ENCODE measurements around the gene CKLF.
A peak's percentile ranks its signal among the peaks of the same experiment; 100 is the strongest.
"Not testable (repeated sequence)": the region's sequence is repeated elsewhere in the genome, so short reads cannot be mapped to it uniquely, and the experiment has no call there.

The CKLF gene

DNA sequence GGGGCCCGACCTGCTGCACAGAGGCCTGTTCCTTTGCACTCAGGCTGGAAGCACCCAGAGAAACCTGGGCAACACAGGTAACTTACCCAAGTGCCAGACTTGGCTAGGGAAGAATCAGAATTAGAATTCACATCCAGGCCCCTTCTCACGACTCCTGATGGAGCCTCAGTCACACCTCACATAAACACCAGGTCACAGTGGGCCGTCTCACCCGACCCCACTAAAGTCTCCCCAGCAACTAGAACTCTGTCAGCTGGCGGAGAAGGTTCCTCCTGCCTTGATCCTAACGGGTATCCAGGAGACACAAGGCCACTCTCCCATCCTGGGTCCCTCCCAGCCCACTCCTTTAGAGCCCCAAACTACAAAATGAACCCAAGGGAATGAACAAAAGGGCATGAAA, 8.8 kb upstream of the CKLF start:
- DNase-seq, result no peak

GRCh38 chr16:66544016-66544757, 8.2 kb upstream of the CKLF start:
- DNase-seq, result no peak

DNA sequence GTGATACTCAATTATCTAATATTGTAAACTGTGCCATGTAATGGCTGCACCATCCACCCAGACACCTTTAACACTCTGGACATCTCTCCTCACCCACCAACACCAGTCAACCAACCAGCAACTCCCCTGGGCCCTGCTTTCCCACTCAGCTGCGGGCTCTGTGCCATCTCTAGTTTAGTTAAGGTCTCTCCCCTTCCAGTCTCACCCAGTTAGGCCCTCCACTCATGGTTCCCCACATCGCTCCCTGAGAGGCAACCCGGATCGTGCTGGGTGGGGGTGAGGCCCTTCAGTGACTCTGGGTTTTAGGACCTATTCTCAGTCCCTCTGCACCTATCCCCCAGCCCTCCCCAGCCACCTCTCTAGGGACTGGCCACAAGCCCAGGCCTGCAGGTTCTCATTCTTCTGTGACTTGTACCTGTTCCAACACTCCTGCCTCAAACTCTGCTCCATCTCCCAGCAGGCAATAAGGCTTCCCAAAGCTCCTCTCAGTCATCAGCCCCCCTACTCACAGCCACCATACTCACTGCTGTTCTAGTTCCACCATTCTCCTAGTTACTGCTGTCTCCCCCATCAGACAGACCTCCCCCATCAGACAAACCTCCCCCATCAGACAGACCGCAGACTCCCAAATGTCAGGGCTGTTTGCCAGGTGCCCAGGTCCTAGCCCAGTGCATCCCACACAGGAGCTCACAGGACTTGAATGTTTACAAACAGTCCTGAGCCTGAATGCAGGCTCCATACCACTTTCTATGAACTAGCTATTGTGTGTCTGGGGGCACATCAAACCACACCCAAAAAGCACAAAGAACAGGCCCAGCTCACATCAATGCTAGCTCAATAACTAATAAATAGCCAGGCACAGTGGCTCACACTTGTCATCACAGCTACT, 5.0 kb upstream of the CKLF start:
- no peak for DNase-seq

DNA sequence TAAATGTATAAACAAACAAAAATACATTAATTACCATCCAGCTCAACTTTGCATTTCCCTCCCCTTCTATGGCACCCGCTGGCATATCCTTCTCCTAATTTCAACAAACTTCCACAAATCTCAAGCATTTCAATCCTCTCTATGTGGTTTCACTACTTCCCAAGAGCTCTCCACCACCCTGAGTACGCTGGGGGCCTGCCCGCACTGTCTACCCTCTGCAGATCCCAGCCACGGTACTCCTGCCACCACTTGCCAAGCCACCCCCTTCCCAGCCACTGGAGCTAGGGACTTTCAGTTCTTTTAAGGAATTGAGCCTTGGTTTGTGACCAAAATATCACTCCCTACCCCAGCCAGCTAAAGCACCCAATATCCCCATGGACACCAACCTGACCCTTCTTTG, 4.3 kb upstream of the CKLF start:
- DNase-seq, result no peak

DNA sequence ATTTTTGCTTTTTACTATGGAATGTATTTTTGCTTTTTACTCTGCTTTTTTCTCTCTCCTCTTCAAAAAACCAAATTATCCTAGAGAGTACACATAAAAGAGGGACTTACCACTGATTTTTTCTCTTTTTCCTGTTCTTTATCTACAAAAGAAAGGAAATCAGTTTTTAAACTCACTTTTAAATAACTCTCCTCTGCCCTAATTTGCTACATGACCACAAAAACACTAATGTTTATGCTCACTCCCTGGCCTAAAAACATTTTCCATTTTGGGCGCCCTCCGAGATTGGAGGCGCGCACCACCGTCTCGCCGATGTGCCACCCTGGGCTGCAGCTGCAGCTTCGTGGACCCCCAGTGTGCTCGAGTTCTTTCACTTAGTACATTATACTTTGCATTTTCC, 3.5 kb upstream of the CKLF start:
- DNase-seq, result no peak

DNA sequence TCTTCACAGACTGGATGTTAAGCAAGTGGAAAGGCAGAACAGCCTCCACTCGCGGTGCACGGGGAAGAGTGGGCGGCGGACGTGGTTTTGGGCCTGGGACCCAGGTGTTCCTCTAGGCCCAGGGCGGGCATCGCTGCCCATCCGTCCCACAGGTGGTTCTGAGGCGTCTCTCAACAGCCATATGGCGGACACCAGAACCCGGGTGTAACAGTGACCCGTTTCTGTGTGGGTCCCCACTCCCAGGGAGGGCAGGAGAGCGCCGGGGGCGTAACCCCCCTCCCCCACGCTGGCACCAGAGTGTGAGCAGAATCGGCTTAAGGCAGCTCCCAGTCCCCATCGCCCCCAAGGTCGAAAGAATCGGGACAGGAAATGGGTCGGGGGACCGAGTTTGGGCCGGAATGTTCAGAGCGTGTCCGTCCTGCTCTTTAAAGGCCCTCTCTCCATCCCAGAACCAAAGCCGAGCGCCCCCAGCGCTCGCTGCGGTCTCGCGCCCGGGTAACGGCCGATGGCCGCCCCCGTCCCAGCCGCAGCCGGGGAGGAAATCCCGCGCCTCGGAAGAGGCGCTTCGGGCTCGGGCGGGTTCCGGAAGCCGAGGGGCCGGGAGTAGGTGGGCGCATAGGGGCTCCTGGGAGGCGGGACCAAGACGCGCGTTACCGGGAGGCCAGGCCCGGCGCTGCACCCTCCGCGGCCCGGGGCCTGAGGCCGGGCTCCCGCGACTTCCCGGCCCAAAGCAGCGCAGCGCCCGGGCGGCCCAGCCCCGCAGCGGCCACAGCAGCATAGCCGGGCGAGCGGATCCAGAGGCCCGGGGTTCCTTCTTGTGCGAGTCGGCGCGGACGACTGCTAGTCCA, 2.9 kb upstream of the CKLF start, which contains the start of gene TK2:
Gene TK2, minus strand, starts transcription at position 839 of the 848 bp plus-strand sequence. Its CDS starts 61 bp downstream, at position 778.
- peak; percentile 44 for DNase-seq

GRCh38 chr16:66551348-66551759, 1.0 kb upstream of the CKLF start:
- peak; percentile 35 for DNase-seq

DNA sequence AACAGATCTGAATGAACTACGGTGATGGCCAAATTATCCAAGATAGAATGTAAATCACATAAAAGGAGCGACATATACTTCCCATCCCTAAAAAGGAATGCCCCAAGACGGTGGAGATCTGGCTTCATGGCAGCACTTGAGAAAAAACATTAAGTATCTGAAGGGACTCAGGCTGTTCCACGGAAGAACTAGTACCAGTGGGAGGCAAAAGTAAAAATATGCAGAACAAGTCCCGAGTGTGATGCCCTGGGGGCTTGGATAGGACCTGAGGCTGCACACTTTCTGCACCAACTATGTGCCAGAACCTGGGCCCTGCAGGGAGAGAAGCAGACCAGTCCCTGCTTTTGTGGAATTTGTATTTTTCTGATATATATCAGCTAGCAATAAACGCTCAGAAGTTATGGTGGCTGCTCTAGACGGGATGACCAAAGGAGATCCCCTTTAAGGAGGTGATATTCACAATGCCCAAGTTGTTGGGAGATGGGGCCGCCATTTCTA, 539 bp upstream of the CKLF start:
- no peak for DNase-seq

- no peak for DNase-seq
These were observed 847 bp downstream of the CKLF start for GRCh38 chr16:66553223-66553622.

DNA sequence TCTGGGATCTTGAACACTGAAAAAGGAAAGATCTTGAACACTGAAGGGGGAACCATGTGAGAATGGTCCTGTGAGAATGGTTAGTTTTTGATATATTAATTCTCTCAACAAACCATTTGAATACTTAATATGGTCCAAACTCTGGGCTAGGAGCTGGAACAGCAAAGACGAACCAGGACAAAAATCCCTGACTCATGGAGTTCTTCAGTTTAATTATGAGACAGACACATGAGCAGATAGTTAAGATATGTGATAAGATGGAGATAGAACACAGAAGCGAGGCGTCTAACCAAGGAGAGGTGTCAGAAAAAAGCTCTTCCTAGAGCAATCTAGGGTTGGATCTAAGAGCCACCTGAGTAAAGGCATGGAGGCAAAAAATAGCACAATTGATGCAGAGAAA, 1.6 kb downstream of the CKLF start:
- no peak for DNase-seq

DNA sequence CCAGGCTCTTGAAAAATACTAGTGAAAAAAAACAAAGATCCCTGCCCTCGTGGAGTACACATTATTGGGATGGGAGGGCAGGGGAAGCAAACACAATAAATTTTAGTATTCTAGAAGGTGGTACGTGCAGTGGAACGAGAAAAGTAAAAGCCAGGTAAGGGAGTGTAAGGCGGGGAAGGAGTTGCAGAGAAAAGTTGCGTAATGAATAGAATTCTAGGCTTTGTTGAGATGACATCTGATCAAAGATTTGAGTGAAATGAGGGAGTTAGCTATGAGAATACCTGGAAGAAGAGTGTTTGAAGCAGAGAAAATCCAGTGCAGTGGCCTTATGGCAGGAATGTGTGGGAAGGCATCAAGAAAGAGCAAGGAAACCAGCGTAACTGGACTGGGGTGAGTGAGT, 2.1 kb downstream of the CKLF start:
- no peak for DNase-seq

DNA sequence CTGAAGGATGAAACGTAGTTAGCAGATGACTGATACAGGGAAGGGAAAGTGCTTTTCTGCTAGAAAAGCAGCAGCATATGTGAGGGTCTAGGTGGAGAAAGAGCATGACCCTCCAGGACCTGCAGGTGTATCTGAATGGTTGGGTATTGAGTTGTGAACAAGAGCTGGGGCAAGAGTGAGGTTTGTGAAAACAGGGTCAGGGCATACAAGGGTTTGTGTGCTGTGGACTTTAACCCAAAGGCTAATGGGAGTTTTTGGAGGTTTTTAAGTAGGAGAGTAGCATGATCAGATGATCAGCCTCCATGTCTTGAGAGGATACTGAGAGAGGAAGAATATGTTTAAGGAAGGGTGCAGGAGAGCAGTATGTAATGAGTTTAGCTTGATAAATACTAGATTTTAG, 7.7 kb downstream of the CKLF start:
- no peak for DNase-seq

DNA sequence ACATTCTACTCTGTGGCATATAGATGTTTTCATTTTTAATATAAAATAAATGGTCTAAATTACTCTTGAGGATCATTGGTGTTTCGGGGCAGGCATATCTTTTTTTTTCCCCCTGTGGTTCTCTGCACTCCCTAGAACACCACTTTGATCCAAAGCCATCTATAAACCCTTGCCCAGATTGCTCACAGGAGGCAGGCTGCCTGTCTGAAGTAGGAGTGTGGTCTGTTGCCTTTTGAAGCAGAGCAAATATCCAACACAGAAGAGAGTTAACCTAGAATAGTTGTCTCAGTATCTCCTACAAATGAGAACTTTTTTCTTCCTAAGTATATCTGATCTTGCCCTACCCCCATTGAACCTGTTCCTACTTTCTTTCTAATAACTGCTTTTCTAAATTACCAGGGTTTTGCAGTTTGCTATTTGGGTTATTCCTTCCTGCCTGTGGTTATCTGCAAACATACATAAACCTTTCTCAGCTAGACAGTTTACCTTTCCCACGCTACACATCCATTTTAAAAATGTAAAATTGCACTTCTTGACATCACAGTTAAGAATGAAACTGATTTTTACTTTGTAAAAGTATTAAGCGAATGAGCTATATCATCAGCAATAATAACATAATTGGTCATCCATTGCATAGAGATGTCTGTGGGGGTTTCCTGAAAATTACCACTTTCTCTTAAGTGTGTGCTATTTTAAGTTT, 9.2 kb downstream of the CKLF start:
- DNase-seq, result no peak

- no peak for DNase-seq
These were observed 10.0 kb downstream of the CKLF start for GRCh38 chr16:66562409-66562808.

DNA sequence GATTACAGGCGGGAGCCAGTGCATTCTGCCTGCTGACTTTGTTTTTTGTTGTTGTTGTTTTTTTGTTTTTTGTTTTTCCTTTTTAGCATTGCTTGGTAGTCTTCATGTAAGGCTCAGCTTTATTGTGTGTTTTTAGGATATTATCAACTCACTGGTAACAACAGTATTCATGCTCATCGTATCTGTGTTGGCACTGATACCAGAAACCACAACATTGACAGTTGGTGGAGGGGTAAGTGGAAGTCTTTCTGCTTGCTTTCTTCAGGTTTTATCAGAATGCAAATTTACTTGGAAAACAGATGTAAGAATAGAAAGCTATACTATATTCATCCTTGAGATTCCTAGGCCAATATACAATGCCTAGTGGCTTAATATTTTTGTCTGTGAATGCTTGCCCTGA, 10.6 kb downstream of the CKLF start:
- DNase-seq, result no peak

DNA sequence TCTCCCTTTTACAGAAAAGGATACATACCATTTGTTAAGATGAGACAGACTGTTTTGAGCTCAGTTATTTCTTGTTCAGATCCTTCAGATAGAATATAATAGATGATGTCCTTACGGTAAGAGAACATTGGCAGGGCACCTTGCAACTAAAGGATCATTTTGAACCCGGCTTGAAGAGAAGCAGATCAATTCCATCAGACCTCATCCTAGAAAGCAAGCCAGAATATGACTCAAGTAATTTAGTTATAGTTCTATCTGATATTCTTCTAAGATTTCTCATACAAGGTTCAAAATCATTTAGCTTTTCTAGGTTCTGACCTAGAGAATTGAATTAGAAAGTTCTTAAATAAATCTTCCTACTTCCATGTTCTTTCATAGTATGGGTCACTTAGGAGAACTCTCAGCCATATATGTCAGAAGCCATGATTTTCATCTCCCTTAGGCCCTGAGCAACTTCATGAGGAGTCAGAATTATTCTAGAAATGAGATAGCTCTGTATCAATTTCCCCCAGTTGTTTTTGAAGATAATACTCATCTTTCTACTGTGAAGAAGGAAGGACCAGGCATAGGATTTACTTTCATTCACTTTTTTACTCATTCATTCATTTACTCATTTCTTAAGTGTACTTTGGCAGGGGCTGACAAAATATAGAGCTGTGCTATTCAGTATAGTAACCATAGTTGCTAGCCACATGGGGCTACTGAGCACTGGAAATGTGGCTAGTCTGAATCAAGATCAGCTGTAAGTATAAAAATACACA, 11.4 kb downstream of the CKLF start:
- no peak for DNase-seq

DNA sequence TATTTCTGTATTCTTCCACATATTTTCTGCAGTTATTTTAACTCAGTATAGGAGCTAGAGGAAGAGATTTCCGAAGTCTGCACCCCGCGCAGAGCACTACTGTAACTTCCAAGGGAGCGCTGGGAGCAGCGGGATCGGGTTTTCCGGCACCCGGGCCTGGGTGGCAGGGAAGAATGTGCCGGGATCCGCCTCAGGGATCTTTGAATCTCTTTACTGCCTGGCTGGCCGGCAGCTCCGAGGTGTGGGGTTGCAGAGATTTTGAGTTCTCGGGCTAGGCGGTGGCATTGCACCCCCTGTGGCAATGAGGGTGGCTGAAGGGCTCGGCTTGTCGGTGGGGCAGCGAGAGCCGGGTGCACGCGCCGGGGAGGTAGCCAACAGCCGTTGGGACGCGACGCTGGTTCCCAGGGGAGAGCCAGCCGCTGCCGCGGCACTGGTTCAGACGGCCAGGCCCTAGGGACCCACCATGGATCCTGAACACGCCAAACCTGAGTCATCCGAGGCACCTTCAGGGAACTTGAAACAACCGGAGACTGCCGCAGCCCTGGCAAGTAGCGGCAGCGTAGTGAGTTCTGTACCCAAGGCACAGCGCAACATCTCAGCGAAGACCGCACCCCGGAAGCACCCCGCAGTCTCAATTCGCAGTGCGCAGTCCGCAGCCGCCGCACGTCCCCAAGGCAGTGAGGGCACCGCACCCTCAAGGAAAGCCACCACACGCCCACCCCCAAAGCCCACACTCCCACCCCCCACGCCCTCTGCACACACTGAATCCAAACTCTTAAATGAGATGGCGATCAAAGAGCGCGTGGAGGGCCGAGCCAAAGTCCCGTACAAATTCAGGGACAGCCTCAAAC, 13.9 kb downstream of the CKLF start, which contains the start of gene CMTM1:
Gene CMTM1, plus strand, starts transcription at position 389 of the 851 bp plus-strand sequence. Its CDS starts 75 bp downstream, at position 464.
- no peak for DNase-seq

GRCh38 chr16:66567270-66567669, 14.9 kb downstream of the CKLF start:
- not testable (repeated sequence) for DNase-seq

DNA sequence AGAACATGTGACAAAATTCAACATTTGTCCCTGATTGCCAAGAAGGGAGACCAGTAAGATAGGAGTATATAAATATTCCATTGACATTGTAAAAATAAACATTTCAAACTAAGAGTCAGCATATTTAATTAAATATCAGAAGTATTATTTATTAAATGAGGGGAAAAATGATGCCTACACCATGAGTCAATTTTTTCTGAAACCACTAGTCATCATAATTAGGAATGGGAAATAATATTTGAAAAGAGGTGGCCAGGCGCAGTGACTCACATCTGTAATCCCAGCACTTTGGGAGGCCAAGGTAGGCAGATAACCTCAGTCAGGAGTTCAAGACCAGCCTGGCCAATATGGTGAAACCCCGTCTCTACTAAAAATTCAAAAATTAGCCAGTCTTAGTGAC, 16.0 kb downstream of the CKLF start:
- DNase-seq, result no peak

GRCh38 chr16:66569131-66569530, 16.8 kb downstream of the CKLF start:
- DNase-seq, result no peak
